SHP77 (cell line): ENCODE data around the gene NR1I2.

Source experiments
- DNase-seq, 2 experiments: peaks; one replicate each; lab custom pipeline; 2025; lab: John Stamatoyannopoulos, UW

The NR1I2 gene

GRCh38 chr3:119819806-119820205, 37.9 kb downstream of the NR1I2 start:
- no peak for DNase-seq

- no peak for DNase-seq
Measured at GRCh38 chr3:119825820-119826219, 43.9 kb downstream of the NR1I2 start.

GRCh38 chr3:119826711-119827608, 45.1 kb downstream of the NR1I2 start:
- DNase-seq, result no peak

GRCh38 chr3:119829420-119829819, 47.5 kb downstream of the NR1I2 start:
- no peak for DNase-seq

- DNase-seq, result no peak
Measured at GRCh38 chr3:119831022-119831421, 49.1 kb downstream of the NR1I2 start.

- DNase-seq, result no peak
Measured at GRCh38 chr3:119831941-119832371, 50.1 kb downstream of the NR1I2 start.

GRCh38 chr3:119834754-119835370, 53.0 kb downstream of the NR1I2 start:
- no peak for DNase-seq

GRCh38 chr3:119835556-119835955, 53.7 kb downstream of the NR1I2 start:
- no peak for DNase-seq

GRCh38 chr3:119841808-119842471, 60.0 kb downstream of the NR1I2 start:
- no peak for DNase-seq

GRCh38 chr3:119849126-119849525, 67.2 kb downstream of the NR1I2 start:
- no peak for DNase-seq

GRCh38 chr3:119856695-119857094, 74.8 kb downstream of the NR1I2 start:
- DNase-seq, result no peak

GRCh38 chr3:119858957-119859356, 77.1 kb downstream of the NR1I2 start:
- no peak for DNase-seq

- DNase-seq, result no peak
Measured at GRCh38 chr3:119859728-119860127, 77.8 kb downstream of the NR1I2 start.

GRCh38 chr3:119861681-119862080, 79.8 kb downstream of the NR1I2 start:
- DNase-seq, result no peak

- DNase-seq, result no peak
Measured at GRCh38 chr3:119862616-119863015, 80.7 kb downstream of the NR1I2 start.

- DNase-seq, result no peak
Measured at GRCh38 chr3:119864476-119864875, 82.6 kb downstream of the NR1I2 start.
